Measurements from ENCODE around the gene PLA2G5.
A peak's percentile ranks its signal among the peaks of the same experiment; 100 is the strongest.

Gene PLA2G5

DNA sequence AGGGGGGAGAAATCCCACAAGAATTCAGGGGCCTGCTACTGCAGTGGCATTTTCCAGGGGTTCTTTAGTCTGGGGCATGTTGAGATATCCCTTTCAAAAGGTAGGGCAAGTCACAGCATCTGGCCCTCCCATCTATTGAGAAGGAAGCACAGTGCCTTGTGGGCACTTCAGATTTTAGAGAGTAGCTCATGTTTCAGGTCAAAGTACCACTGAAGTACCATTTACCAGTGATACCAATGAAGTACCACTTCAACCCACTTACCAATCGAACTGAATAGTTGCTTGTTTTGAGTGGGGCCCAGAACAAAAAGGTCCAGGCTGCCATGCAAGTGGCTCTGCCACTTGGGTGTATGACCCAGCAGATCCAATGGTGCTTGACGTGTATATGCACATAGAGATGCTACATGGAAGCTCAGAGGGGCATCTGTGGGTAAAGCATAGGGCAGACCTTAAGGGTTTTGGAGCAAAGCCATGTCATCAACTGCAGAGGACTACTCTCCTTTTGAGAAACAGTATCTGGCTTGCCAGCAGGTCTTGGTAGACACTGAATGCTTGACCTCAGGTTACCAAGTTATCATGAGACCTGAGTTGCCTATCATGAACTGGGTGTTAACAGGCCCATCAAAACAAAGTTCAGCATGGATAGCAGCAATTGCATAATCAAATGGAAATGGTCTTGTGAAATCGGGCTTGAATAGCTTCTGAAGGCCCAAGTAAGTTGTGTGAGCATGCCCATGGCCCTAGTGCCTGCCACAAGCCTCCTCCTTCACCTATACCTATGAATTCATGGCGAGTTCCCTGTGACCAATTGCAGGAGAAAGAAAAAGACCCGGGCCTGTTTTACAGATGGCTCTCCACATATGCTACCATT, 25.8 kb downstream of the PLA2G5 start:
- no peak overlapping the region for H3K4me3 ChIP-seq (ENCODE audit: low read depth, low read length)
- DNase-seq (ENCODE audit: low read depth): no peak
- no peak for TF ChIP-seq CTCF (IDR thresholded peaks at IDR 0.05; ENCODE audit: insufficient read depth, low read depth, low read length, missing control alignments)

- H3K4me3 ChIP-seq (ENCODE audit: low read depth, low read length): no peak overlapping the region
Observed at GRCh38 chr1:20096840-20097447, 26.9 kb downstream of the PLA2G5 start.

GRCh38 chr1:20099533-20099932, 29.5 kb downstream of the PLA2G5 start:
- DNase-seq (ENCODE audit: low read depth): no peak
- H3K4me3 ChIP-seq (ENCODE audit: low read depth, low read length): no peak overlapping the region
- no peak for TF ChIP-seq CTCF (IDR thresholded peaks at IDR 0.05; ENCODE audit: insufficient read depth, low read depth, low read length, missing control alignments)

More at GRCh38 chr1:20096840-20097447, 26.9 kb downstream of the PLA2G5 start:
- DNase-seq (ENCODE audit: low read depth): no peak
- TF ChIP-seq CTCF (IDR thresholded peaks at IDR 0.05; ENCODE audit: insufficient read depth, low read depth, low read length, missing control alignments): no peak

- peak; percentile 69 for DNase-seq (ENCODE audit: low read depth)
- peak; percentile 79 for TF ChIP-seq CTCF (IDR thresholded peaks at IDR 0.05; ENCODE audit: insufficient read depth, low read depth, low read length, missing control alignments)
- no peak overlapping the region for H3K4me3 ChIP-seq (ENCODE audit: low read depth, low read length)
Observed at GRCh38 chr1:20100632-20101355, 30.8 kb downstream of the PLA2G5 start.

DNA sequence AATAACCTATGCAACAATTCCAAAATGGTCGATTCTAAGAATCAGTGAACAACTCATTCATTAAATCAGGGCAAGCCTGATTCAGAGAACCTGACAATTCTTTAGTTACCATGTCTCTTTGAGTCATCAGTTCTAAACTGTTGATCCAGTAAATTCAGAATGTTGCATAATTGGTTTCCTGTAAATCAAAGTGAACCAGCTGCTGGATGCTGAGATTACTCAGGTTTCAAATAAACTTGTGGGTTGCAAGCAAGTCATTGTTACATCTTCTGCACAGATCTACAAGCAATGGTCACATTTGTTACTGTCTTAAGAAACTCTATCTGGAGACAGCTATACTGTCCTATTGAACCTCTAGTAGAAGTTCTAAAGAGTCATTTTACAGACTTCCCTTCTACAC, 32.9 kb downstream of the PLA2G5 start:
- no peak for DNase-seq (ENCODE audit: low read depth)
- TF ChIP-seq CTCF (IDR thresholded peaks at IDR 0.05; ENCODE audit: insufficient read depth, low read depth, low read length, missing control alignments): no peak

GRCh38 chr1:20105856-20106255, 35.9 kb downstream of the PLA2G5 start:
- no peak overlapping the region for H3K4me3 ChIP-seq (ENCODE audit: low read depth, low read length)
- DNase-seq (ENCODE audit: low read depth): no peak
- no peak for TF ChIP-seq CTCF (IDR thresholded peaks at IDR 0.05; ENCODE audit: insufficient read depth, low read depth, low read length, missing control alignments)

More for the DNA sequence above, 32.9 kb downstream of the PLA2G5 start:
- H3K4me3 ChIP-seq (ENCODE audit: low read depth, low read length): no peak overlapping the region
